Transverse colon (tissue), 4 donors: ENCODE data around the gene FBXL16.

Experiments used
- EP300 ChIP-seq: sonication (generic); formaldehyde crosslinking; IDR thresholded peaks from one replicate; pipeline ENCODE4 v1.6.1; 2017; ENCODE audit warnings: antibody characterized with exemption, low read depth
- POLR2A ChIP-seq: fragments of 450-650 bp; IDR thresholded peaks from one replicate; pipeline ENCODE4 v1.6.1; 2016; ENCODE audit warnings: antibody characterized with exemption, mild to moderate bottlenecking, moderate library complexity
- POLR2AphosphoS5 ChIP-seq, 3 donors: sonication (generic); formaldehyde crosslinking; IDR thresholded peaks; one replicate each; pipeline ENCODE4 v1.6.1; 2016; ENCODE audit warnings: antibody characterized with exemption in 3 of 3
- TF ChIP-seq, protein P1 (sequence below), 5 experiments: fragments of 200-600 bp in 3 of 5; fragments of 450-650 bp in 2 of 5; sonication (generic) in 3 of 5; IDR thresholded peaks; 1 replicate in 2 of 5; 2 replicates in 3 of 5; pipeline ENCODE4 v1.5.1; 2016 to 2017; ENCODE audit warnings: antibody characterized with exemption in 5 of 5, inconsistent platforms in 3 of 5, mild to moderate bottlenecking in 2 of 5, moderate library complexity in 1 of 5

DNA sequence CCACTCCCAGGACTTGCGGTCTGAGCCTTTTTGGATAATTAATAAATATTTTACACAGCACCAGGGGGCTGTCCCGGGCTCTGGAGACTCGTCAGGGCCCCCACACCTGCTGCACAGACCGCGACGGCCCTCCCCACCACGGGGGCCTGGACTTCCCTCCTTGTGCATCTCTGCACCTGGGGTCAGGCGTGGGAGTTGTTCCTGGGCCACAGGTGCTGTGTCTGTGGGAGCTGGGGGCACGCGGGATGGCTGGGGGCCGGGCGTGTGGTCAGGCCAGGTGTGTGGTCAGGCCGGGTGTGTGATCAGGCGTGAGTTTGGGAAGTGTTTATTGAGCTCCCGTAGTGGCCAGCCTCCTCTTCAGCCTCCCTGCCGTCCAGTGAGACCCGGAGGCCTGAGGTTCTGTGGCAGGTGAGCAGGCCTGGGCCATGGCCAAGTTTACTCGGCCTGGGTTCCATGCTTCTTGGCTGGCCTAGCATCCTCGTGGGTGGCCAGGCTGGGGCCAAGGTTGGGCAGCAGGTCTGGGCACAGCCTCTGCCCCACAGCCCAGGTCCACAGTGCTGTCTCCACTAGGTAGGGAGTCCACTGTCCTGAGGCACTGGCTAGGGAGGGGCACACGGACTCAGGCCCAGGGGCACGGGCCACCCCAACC, 27.3 kb downstream of the FBXL16 start:
- no peak for TF ChIP-seq POLR2A
- TF ChIP-seq, protein P1, sequence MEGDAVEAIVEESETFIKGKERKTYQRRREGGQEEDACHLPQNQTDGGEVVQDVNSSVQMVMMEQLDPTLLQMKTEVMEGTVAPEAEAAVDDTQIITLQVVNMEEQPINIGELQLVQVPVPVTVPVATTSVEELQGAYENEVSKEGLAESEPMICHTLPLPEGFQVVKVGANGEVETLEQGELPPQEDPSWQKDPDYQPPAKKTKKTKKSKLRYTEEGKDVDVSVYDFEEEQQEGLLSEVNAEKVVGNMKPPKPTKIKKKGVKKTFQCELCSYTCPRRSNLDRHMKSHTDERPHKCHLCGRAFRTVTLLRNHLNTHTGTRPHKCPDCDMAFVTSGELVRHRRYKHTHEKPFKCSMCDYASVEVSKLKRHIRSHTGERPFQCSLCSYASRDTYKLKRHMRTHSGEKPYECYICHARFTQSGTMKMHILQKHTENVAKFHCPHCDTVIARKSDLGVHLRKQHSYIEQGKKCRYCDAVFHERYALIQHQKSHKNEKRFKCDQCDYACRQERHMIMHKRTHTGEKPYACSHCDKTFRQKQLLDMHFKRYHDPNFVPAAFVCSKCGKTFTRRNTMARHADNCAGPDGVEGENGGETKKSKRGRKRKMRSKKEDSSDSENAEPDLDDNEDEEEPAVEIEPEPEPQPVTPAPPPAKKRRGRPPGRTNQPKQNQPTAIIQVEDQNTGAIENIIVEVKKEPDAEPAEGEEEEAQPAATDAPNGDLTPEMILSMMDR (IDR thresholded peaks at IDR 0.05) = no peak
- no peak for TF ChIP-seq EP300
- no peak for TF ChIP-seq POLR2AphosphoS5 (IDR thresholded peaks at IDR 0.05)
